H9 (cell line): ENCODE results near the gene TMEM178B. TPM values are rescaled to one million over a fixed set of nuclear protein-coding genes. Genes with fewer than 3 reads are reported as not detected.

Experiments used
- DNase-seq: peaks from one replicate; pipeline ENCODE4 v3.0.0-alpha.2; 2017
- H2AFZ ChIP-seq: one replicate; pipeline ENCODE4 v1.6.1; 2013; ENCODE audit warnings: mild to moderate bottlenecking, low read length, control low read depth, moderate library complexity
- H2AK5ac ChIP-seq: 2 replicates; pipeline ENCODE4 v1.6.1; 2013; ENCODE audit warnings: low read length, control low read depth, mixed read lengths; ENCODE audit not compliant: insufficient read length
- H2BK120ac ChIP-seq: one replicate; pipeline ENCODE4 v1.6.1; 2013; ENCODE audit warnings: low read depth, mild to moderate bottlenecking, low read length, control low read depth, inconsistent platforms; ENCODE audit not compliant: poor library complexity, severe bottlenecking
- H2BK12ac ChIP-seq: 2 replicates; pipeline ENCODE4 v1.6.1; 2013; ENCODE audit warnings: low read length, control low read depth, mixed read lengths, low read depth; ENCODE audit not compliant: insufficient read length
- H2BK15ac ChIP-seq: 2 replicates; pipeline ENCODE4 v1.6.1; 2013; ENCODE audit warnings: low read depth, low read length, control low read depth
- H2BK20ac ChIP-seq: one replicate; pipeline ENCODE4 v1.6.1; 2013; ENCODE audit warnings: low read depth, mild to moderate bottlenecking, low read length, control low read depth, inconsistent platforms; ENCODE audit not compliant: poor library complexity, severe bottlenecking
- H2BK5ac ChIP-seq: 2 replicates; pipeline ENCODE4 v1.6.1; 2013; ENCODE audit warnings: low read length, control low read depth, mixed read lengths; ENCODE audit not compliant: insufficient read length
- H3K14ac ChIP-seq: 2 replicates; pipeline ENCODE4 v1.6.1; 2013; ENCODE audit warnings: low read length, control low read depth; ENCODE audit not compliant: insufficient read depth
- H3K18ac ChIP-seq: 2 replicates; pipeline ENCODE4 v1.6.1; 2013; ENCODE audit warnings: low read depth, mild to moderate bottlenecking, mixed read lengths, low read length, control low read depth; ENCODE audit not compliant: insufficient read length
- H3K23ac ChIP-seq: 2 replicates; pipeline ENCODE4 v1.6.1; 2013; ENCODE audit warnings: low read length, control low read depth, mixed read lengths, low read depth; ENCODE audit not compliant: insufficient read length
- H3K23me2 ChIP-seq: 2 replicates; pipeline ENCODE4 v1.6.1; 2013; ENCODE audit warnings: low read depth, mild to moderate bottlenecking, mixed read lengths, low read length, control low read depth; ENCODE audit not compliant: insufficient read length, poor library complexity, severe bottlenecking
- H3K27ac ChIP-seq: 2 replicates; pipeline ENCODE4 v1.5.1; 2013; ENCODE audit warnings: low read length, control low read depth, mixed read lengths, low read depth; ENCODE audit not compliant: insufficient read length
- H3K27me3 ChIP-seq: 2 replicates; pipeline ENCODE4 v1.6.1; 2013; ENCODE audit warnings: low read length, control low read depth, inconsistent platforms; ENCODE audit not compliant: insufficient read depth
- H3K4ac ChIP-seq: 2 replicates; pipeline ENCODE4 v1.6.1; 2013; ENCODE audit warnings: low read depth, mild to moderate bottlenecking, control low read depth, inconsistent platforms, low read length, moderate library complexity
- H3K4me1 ChIP-seq: 2 replicates; pipeline ENCODE4 v1.6.1; 2013; ENCODE audit warnings: low read length, control low read depth, inconsistent platforms; ENCODE audit not compliant: insufficient read depth
- H3K4me2 ChIP-seq: 2 replicates; pipeline ENCODE4 v1.6.1; 2013; ENCODE audit warnings: low read length, control low read depth, mixed read lengths; ENCODE audit not compliant: insufficient read length, insufficient read depth
- H3K56ac ChIP-seq: 2 replicates; pipeline ENCODE4 v1.6.1; 2013; ENCODE audit warnings: low read depth, mild to moderate bottlenecking, mixed read lengths, low read length, control low read depth; ENCODE audit not compliant: insufficient read length
- H3K79me1 ChIP-seq: 2 replicates; pipeline ENCODE4 v1.6.1; 2013; ENCODE audit warnings: low read depth, mild to moderate bottlenecking, moderate library complexity, low read length, control low read depth, inconsistent platforms; ENCODE audit not compliant: insufficient read depth, poor library complexity, severe bottlenecking
- H3K79me2 ChIP-seq: 2 replicates; pipeline ENCODE4 v1.6.1; 2013; ENCODE audit warnings: low read length, control low read depth, inconsistent platforms; ENCODE audit not compliant: insufficient read depth
- H3K9ac ChIP-seq: 2 replicates; pipeline ENCODE4 v1.6.1; 2013; ENCODE audit warnings: low read length, control low read depth, mixed read lengths; ENCODE audit not compliant: insufficient read length; ENCODE audit errors: extremely low read depth
- H3K9me3 ChIP-seq: one replicate; pipeline ENCODE4 v1.6.1; 2013; ENCODE audit warnings: low read depth, low read length, inconsistent platforms; ENCODE audit not compliant: control insufficient read depth
- H3T11ph ChIP-seq: one replicate; pipeline ENCODE4 v1.6.1; 2013; ENCODE audit warnings: mild to moderate bottlenecking, low read length, control low read depth, inconsistent platforms
- H4K20me1 ChIP-seq: one replicate; pipeline ENCODE4 v1.6.1; 2013; ENCODE audit not compliant: control insufficient read depth, insufficient read length, insufficient read depth
- H4K5ac ChIP-seq: 2 replicates; pipeline ENCODE4 v1.6.1; 2013; ENCODE audit warnings: low read depth, mild to moderate bottlenecking, mixed read lengths, low read length, control low read depth; ENCODE audit not compliant: insufficient read length
- H4K8ac ChIP-seq: replicated peaks from 2 replicates; pipeline ENCODE4 v1.6.1; 2013; ENCODE audit warnings: low read length, control low read depth, mixed read lengths, low read depth; ENCODE audit not compliant: insufficient read length
- H4K91ac ChIP-seq: 2 replicates; pipeline ENCODE4 v1.6.1; 2013; ENCODE audit warnings: low read depth, mild to moderate bottlenecking, moderate library complexity, mixed read lengths, low read length, control low read depth; ENCODE audit not compliant: insufficient read length
- H3K27ac Mint-ChIP-seq, 3 experiments: 2 replicates in 2 of 3; 3 replicates in 1 of 3; pipeline ENCODE4 v1.8.0; 2020 to 2021; ENCODE audit warnings: mixed read lengths in 3 of 3, mild to moderate bottlenecking in 1 of 3, moderate library complexity in 1 of 3
- H3K27me3 Mint-ChIP-seq: 2 replicates; pipeline ENCODE4 v1.8.0; 2021; ENCODE audit warnings: low read depth, mild to moderate bottlenecking, moderate library complexity, mixed read lengths
- H3K36me3 Mint-ChIP-seq, 3 experiments: 2 replicates in 2 of 3; 3 replicates in 1 of 3; pipeline ENCODE4 v1.8.0; 2020 to 2021; ENCODE audit warnings: low read depth in 3 of 3, mixed read lengths in 3 of 3; ENCODE audit not compliant: insufficient read depth in 1 of 3
- H3K4me1 Mint-ChIP-seq, 2 experiments: 2 replicates each; pipeline ENCODE4 v1.8.0; 2020; ENCODE audit warnings: mixed read lengths in 2 of 2
- H3K4me3 Mint-ChIP-seq, 2 experiments: 2 replicates in 1 of 2; 3 replicates in 1 of 2; pipeline ENCODE4 v1.8.0; 2020 to 2021; ENCODE audit warnings: mild to moderate bottlenecking in 2 of 2, mixed read lengths in 2 of 2, moderate library complexity in 1 of 2
- H3K9me3 Mint-ChIP-seq, 2 experiments: 2 replicates in 1 of 2; 3 replicates in 1 of 2; pipeline ENCODE4 v1.8.0; 2020; ENCODE audit warnings: mild to moderate bottlenecking in 2 of 2, mixed read lengths in 2 of 2, moderate library complexity in 1 of 2
- CTCF ChIP-seq: fragments of 200-600 bp; sonication (generic); conservative IDR thresholded peaks from 3 replicates; pipeline ENCODE4 v1.8.0; 2021; ENCODE audit warnings: antibody characterized with exemption, mild to moderate bottlenecking
- WGBS: extraction: QIAGEN DNeasy Blood & Tissue Kit; methylation state at CpG from one replicate; pipeline ENCODE4 v1.1.7; 2013; ENCODE audit warnings: missing lambda C conversion rate, low lambda C conversion rate, mixed read lengths; ENCODE audit not compliant: insufficient read length; ENCODE audit errors: extremely low coverage; 5-methylcytosine and 5-hydroxymethylcytosine counted together
- total RNA-seq: library from RNA; stranded (reverse); gene quantifications from 2 replicates; pipeline ENCODE4 v1.2.1, GENCODE V29; 2021

TMEM178B gene
- total RNA-seq, 1 experiment from 2014 or later: 11.3 TPM

GRCh38 chr7:141239661-141240060 lies 165.8 kb downstream of the TMEM178B start:
- Histone ChIP-seq H2BK12ac (no peak overlapping the region), H3K9ac (no peak overlapping the region), H3K56ac (no peak overlapping the region), H3K27ac (no peak overlapping the region), H3K23me2 (no peaks in the 10 kb centered on the region), H3K79me2 (no peaks in the 10 kb centered on the region), H2AFZ (no peak overlapping the region), H2BK20ac (no peak overlapping the region), H3K27me3 (no peaks in the 10 kb centered on the region), H3K4ac (no peak overlapping the region), H3K23ac (no peak overlapping the region), H3K4me2 (no peak overlapping the region), H3K79me1 (no peaks in the 10 kb centered on the region), H3T11ph (no peak overlapping the region), H3K14ac (no peak overlapping the region), H2BK120ac (no peak overlapping the region), H3K18ac (no peak overlapping the region), H3K9me3 (no peaks in the 10 kb centered on the region), H4K8ac (no peak overlapping the region), H4K20me1 (no peaks in the 10 kb centered on the region), H2BK5ac (no peak overlapping the region), H4K91ac (no peak overlapping the region), H4K5ac (no peak overlapping the region), H2AK5ac (no peak overlapping the region), H2BK15ac (no peak overlapping the region), H3K4me1 (peaks cover 4% of the 10 kb centered on the region; the same call in 1 of the 2 replicates)
- Mint-ChIP-seq H3K4me1 (peaks cover 25 to 28% of the 10 kb centered on the region in 2 experiments), H3K9me3 (no peaks in the 10 kb centered on the region; a peak in 1 of 5 replicates), H3K4me3 (no peak overlapping the region), H3K36me3 (no peaks in the 10 kb centered on the region), H3K27ac (no peak overlapping the region), H3K27me3 (peaks cover 3% of the 10 kb centered on the region)
- TF ChIP-seq CTCF: peak; percentile 23; the same call in 2 of the 3 replicates
- no CpG with 5 or more reads among the region's 2 CpGs for WGBS
- no peak for DNase-seq
